Measurements from ENCODE around the gene ESR1. TPM values are rescaled to one million over a fixed set of nuclear protein-coding genes. Genes with fewer than 3 reads are reported as not detected.

ESR1 gene
- total RNA-seq, 4 donors from 2014 or later = 0.83 to 1.8 (median 1.3) TPM

- Histone ChIP-seq H3K27me3 (no peaks in the 10 kb centered on the region), H3K4me1 (peaks cover 0 to 9% (median 3%) of the 10 kb centered on the region in 4 donors), H3K4me3 (no peak overlapping the region), H3K36me3 (no peaks in the 10 kb centered on the region), H3K9me3 (no peaks in the 10 kb centered on the region), H3K27ac (replicated peaks in 1 of 4) (no peak overlapping the region)
- TF ChIP-seq, protein P1, sequence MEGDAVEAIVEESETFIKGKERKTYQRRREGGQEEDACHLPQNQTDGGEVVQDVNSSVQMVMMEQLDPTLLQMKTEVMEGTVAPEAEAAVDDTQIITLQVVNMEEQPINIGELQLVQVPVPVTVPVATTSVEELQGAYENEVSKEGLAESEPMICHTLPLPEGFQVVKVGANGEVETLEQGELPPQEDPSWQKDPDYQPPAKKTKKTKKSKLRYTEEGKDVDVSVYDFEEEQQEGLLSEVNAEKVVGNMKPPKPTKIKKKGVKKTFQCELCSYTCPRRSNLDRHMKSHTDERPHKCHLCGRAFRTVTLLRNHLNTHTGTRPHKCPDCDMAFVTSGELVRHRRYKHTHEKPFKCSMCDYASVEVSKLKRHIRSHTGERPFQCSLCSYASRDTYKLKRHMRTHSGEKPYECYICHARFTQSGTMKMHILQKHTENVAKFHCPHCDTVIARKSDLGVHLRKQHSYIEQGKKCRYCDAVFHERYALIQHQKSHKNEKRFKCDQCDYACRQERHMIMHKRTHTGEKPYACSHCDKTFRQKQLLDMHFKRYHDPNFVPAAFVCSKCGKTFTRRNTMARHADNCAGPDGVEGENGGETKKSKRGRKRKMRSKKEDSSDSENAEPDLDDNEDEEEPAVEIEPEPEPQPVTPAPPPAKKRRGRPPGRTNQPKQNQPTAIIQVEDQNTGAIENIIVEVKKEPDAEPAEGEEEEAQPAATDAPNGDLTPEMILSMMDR (IDR thresholded peaks at IDR 0.05) = no peak
- TF ChIP-seq POLR2AphosphoS5 (IDR thresholded peaks at IDR 0.05) (no peak), POLR2A (IDR thresholded peaks at IDR 0.05; ENCODE audit: low read depth) (no peak), EP300 (IDR thresholded peaks at IDR 0.05) (no peak)
- intact Hi-C loops (cut with DNase I) = no loop called here
- 69% methylated on average over 5 of the region's 5 CpGs for WGBS
- no peak for DNase-seq (ENCODE audit: extremely low spot score)
These were observed 10.5 kb upstream of the ESR1 start for GRCh38 chr6:151796842-151797530.

DNA sequence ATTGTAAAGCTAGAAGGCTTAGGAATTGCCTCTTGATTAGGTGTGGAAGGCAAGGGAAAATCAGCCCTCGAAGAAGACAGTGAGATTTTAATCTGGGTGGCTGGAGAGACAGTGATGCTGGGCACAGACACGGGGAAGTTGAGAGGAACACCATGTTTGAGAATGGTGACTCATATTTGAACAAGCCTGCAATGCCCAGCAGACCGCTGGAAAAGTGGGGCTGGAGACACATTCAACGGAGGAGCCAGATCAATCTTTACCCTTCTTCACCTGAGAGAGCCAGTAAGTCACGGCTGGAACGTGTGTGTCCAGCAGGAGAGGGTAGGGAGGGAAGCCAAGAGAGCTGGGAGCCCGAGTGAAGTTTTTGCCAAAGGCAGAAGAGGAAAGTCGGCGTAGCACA lies 3.7 kb upstream of the ESR1 start:
- 73% methylated on average over 9 of the region's 9 CpGs for WGBS
- Histone ChIP-seq H3K9me3 (no peaks in the 10 kb centered on the region), H3K4me3 (no peak overlapping the region), H3K4me1 (peaks cover 16 to 25% (median 21%) of the 10 kb centered on the region in 4 donors), H3K27ac (replicated peaks in 1 of 4) (no peak overlapping the region), H3K36me3 (no peaks in the 10 kb centered on the region), H3K27me3 (peaks cover 5 to 28% (median 11%) of the 10 kb centered on the region in 4 donors)
- no peak for DNase-seq (ENCODE audit: extremely low spot score)
- TF ChIP-seq POLR2AphosphoS5 (IDR thresholded peaks at IDR 0.05) (no peak), EP300 (IDR thresholded peaks at IDR 0.05) (no peak), POLR2A (IDR thresholded peaks at IDR 0.05; ENCODE audit: low read depth) (no peak)
- TF ChIP-seq, protein P1 (IDR thresholded peaks at IDR 0.05) = no peak
- intact Hi-C loops (cut with DNase I) = no loop called here

DNA sequence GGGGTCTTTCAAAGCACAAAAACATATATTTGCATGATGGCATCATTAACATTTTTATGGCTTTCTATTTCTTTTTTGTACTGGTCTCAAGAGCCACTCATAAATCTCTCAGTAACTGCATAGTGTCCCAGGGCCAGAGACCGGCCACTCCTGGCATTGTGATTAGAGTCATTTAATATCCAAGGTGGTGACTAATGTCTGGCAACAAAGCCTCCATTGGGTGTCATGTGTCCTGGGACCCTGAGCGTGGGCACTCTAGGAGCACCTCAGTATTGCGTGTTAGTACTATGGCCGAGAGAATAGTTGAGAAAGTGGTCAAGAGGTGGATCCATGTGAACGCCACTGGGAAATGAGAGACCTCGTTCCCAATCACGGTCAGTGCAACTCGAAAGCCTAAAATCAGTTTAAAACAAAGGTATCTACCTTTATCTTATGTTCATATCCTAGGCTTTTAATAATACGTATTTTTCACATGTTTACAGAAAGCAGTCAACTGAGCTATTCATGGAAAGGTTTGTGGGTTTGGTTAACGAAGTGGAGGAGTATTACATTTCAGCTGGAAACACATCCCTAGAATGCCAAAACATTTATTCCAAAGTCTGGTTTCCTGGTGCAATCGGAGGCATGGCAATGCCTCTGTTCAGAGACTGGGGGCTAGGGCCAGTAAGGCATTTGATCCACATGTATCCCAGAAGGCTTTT lies 2.7 kb upstream of the ESR1 start:
- intact Hi-C loops (cut with DNase I) = no loop called here
- Histone ChIP-seq H3K4me3 (no peak overlapping the region), H3K36me3 (no peaks in the 10 kb centered on the region), H3K9me3 (no peaks in the 10 kb centered on the region), H3K27ac (replicated peaks in 1 of 4) (no peak overlapping the region), H3K27me3 (peaks cover 5 to 36% (median 15%) of the 10 kb centered on the region in 4 donors), H3K4me1 (peaks cover 19 to 31% (median 24%) of the 10 kb centered on the region in 4 donors)
- TF ChIP-seq POLR2A (IDR thresholded peaks at IDR 0.05; ENCODE audit: low read depth) (no peak), EP300 (IDR thresholded peaks at IDR 0.05) (no peak), POLR2AphosphoS5 (IDR thresholded peaks at IDR 0.05) (no peak)
- TF ChIP-seq, protein P1 (IDR thresholded peaks at IDR 0.05) = no peak
- no peak for DNase-seq (ENCODE audit: extremely low spot score)
- 81% methylated on average over 11 of the region's 11 CpGs for WGBS

- intact Hi-C loops (cut with DNase I) = no loop called here
- Histone ChIP-seq H3K9me3 (no peaks in the 10 kb centered on the region), H3K27me3 (peaks cover 5 to 36% (median 15%) of the 10 kb centered on the region in 4 donors), H3K4me3 (peak overlapping the region in 1 of 4 donors; percentile 9), H3K27ac (replicated peaks in 1 of 4) (no peak overlapping the region), H3K4me1 (peaks cover 19 to 31% (median 24%) of the 10 kb centered on the region in 4 donors), H3K36me3 (no peaks in the 10 kb centered on the region)
- WGBS = 40% methylated on average over 11 of the region's 11 CpGs
- no peak for DNase-seq (ENCODE audit: extremely low spot score)
- no peak for TF ChIP-seq EP300 (IDR thresholded peaks at IDR 0.05)
- TF ChIP-seq POLR2AphosphoS5 (IDR thresholded peaks at IDR 0.05) = no peak
These were observed 2.1 kb upstream of the ESR1 start for GRCh38 chr6:151805286-151805840.

All from esophagus muscularis mucosa (tissue), 4 donors.